Activated B cell treated with CpG ODN at 0.5 μM for 24 hours (primary cell): Measurements from ENCODE around the gene PLCL2. TPM values are rescaled to one million over a fixed set of nuclear protein-coding genes. Genes with fewer than 3 reads are reported as not detected.

Experiments used
- ATAC-seq: fragments of 200-7000 bp; cut with Tn5 transposase; one replicate; pipeline ENCODE4 v1.10.0; 2021; ENCODE audit warnings: low read depth, mild to moderate bottlenecking, moderate library complexity
- CTCF ChIA-PET: fragments of 350-600 bp; sonication (Branson Sonifier 250); formaldehyde crosslinking; loops from one replicate; lab custom pipeline; 2021; ENCODE audit warnings: antibody characterized with exemption; lab: Charles Lee
- POLR2A ChIA-PET: fragments of 350-600 bp; sonication (Branson Sonifier 250); formaldehyde crosslinking; loops from one replicate; lab custom pipeline; 2021; ENCODE audit warnings: antibody characterized with exemption; lab: Charles Lee
- DNase-seq: peaks from one replicate; pipeline ENCODE4 v3.0.0; 2022
- H3K27ac Mint-ChIP-seq: one replicate; pipeline ENCODE4 v1.8.0; 2020; ENCODE audit warnings: mixed read lengths
- H3K27me3 Mint-ChIP-seq: one replicate; pipeline ENCODE4 v1.8.0; 2021; ENCODE audit warnings: mixed read lengths
- H3K36me3 Mint-ChIP-seq: one replicate; pipeline ENCODE4 v1.8.0; 2021; ENCODE audit warnings: low read depth, mixed read lengths
- H3K4me1 Mint-ChIP-seq: one replicate; pipeline ENCODE4 v1.8.0; 2021; ENCODE audit warnings: mixed read lengths
- H3K4me3 Mint-ChIP-seq: one replicate; pipeline ENCODE4 v1.8.0; 2020; ENCODE audit warnings: mild to moderate bottlenecking, mixed read lengths
- H3K9me3 Mint-ChIP-seq: one replicate; pipeline ENCODE4 v1.8.0; 2020; ENCODE audit warnings: mixed read lengths
- intact Hi-C: fragments of 100-400 bp; cut with micrococcal nuclease; formaldehyde crosslinking; loops from one replicate; pipeline ENCODE4 v1.15.1; 2024
- total RNA-seq: library from RNA; stranded (reverse); gene quantifications from 2 replicates; pipeline ENCODE4 v1.2.3, GENCODE V29; 2022
- TF ChIP-seq, protein P1 (sequence below): fragments of 200-600 bp; IDR thresholded peaks from one replicate; pipeline ENCODE4 v1.8.0; 2022; ENCODE audit warnings: antibody characterized with exemption, mild to moderate bottlenecking

PLCL2 gene
- total RNA-seq, 1 donor from 2014 or later = 40.0 TPM

DNA sequence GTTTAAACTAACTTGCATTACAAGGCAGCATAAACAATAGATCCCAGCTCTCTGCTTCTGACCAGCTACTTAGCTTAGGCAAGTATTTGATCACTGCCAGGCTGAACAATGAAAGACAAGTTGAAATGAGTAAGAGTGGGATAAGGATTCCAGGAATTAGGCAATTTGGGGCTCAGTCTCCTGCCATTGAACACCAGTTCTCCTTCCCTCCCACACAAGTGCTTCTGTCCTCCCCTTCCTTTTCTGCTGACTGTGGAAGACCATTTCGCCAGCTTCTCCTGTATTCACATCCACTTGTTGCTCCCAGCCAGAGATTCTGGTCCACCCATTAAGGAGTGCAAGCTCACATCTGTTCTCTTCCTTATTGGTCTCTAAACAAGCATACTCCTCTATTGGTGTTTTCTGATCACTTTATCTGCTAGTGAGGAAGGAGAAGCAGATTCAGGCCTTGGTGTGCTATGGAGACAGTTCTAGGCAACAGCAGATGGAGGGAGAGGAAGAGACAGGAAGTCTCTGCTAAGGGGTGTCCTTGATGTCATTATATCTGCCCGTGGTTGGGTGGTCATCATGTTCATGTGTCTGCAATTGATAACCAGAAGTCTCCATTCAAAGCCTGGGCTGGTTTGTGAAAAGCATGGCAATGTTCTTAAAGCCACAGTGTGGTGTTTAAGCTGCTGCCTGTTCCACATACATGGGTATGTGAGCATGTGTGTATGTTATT is 121.5 kb downstream of the PLCL2 start:
- intact Hi-C loops = no loop called here
- ATAC-seq (no peak), DNase-seq (no peak)
- ChIA-PET POLR2A (interaction anchor here (0.9 to 1.5 kb wide), 2 partner anchors 10 to 16 kb away, joined by 3 read pairs; no protein-coding TSS in a partner anchor), CTCF (no interaction called here)
- Mint-ChIP-seq H3K9me3 (peaks cover 10% of the 10 kb centered on the region), H3K36me3 (peaks cover 28% of the 10 kb centered on the region), H3K4me3 (no peak overlapping the region), H3K27ac (no peak overlapping the region), H3K4me1 (peaks cover 57% of the 10 kb centered on the region), H3K27me3 (no peaks in the 10 kb centered on the region)
- TF ChIP-seq, protein P1, sequence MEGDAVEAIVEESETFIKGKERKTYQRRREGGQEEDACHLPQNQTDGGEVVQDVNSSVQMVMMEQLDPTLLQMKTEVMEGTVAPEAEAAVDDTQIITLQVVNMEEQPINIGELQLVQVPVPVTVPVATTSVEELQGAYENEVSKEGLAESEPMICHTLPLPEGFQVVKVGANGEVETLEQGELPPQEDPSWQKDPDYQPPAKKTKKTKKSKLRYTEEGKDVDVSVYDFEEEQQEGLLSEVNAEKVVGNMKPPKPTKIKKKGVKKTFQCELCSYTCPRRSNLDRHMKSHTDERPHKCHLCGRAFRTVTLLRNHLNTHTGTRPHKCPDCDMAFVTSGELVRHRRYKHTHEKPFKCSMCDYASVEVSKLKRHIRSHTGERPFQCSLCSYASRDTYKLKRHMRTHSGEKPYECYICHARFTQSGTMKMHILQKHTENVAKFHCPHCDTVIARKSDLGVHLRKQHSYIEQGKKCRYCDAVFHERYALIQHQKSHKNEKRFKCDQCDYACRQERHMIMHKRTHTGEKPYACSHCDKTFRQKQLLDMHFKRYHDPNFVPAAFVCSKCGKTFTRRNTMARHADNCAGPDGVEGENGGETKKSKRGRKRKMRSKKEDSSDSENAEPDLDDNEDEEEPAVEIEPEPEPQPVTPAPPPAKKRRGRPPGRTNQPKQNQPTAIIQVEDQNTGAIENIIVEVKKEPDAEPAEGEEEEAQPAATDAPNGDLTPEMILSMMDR = no peak

DNA sequence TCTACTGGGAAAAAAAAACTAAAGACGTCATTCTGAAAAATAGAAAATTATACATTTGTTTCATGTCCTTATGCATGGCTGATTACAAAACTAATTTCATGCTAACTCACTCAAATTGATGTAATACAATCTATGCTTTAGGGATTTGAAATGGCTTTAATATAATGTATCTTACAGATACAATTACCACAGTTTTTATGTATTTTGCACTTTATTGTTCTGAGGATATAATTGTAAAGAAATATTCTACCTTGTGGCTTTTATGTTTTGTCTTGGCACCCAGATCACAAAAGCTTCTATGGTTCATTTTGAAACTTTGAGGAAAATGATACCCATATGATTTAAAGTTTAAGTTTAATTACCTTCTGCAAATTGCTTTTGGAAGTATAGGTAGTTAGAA is 122.5 kb downstream of the PLCL2 start:
- Mint-ChIP-seq H3K4me1 (peaks cover 55% of the 10 kb centered on the region), H3K27me3 (no peaks in the 10 kb centered on the region), H3K27ac (no peak overlapping the region), H3K36me3 (peaks cover 30% of the 10 kb centered on the region), H3K9me3 (peaks cover 2% of the 10 kb centered on the region), H3K4me3 (no peak overlapping the region)
- DNase-seq = no peak
- ChIA-PET CTCF (no interaction called here), POLR2A (interaction anchor here (1.5 kb wide), 1 partner anchor 11 kb away, joined by 3 read pairs; no protein-coding TSS in a partner anchor)
- TF ChIP-seq, protein P1 = no peak
- intact Hi-C loops = no loop called here
- ATAC-seq = no peak

DNA sequence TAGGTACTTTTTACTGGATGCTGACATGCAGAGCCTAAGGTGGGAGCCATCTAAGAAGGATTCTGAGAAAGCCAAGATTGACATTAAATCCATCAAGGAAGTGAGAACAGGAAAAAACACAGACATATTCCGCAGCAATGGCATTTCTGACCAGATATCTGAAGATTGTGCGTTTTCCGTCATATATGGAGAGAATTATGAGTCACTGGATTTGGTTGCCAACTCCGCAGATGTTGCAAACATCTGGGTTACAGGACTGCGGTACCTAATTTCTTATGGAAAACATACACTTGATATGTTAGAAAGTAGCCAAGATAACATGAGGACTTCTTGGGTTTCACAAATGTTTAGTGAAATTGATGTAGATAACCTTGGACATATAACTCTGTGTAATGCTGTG is 125.1 kb downstream of the PLCL2 start:
- TF ChIP-seq, protein P1 = no peak
- Mint-ChIP-seq H3K4me3 (no peak overlapping the region), H3K4me1 (peaks cover 39% of the 10 kb centered on the region), H3K27ac (no peak overlapping the region), H3K36me3 (peaks cover 47% of the 10 kb centered on the region), H3K9me3 (no peaks in the 10 kb centered on the region), H3K27me3 (no peaks in the 10 kb centered on the region)
- no peak for DNase-seq
- CTCF ChIA-PET = no interaction called here
- intact Hi-C loops = no loop called here
- POLR2A ChIA-PET = interaction anchor here (1.2 kb wide), 1 partner anchor 13 kb away, joined by 3 read pairs; no protein-coding TSS in a partner anchor
- no peak for ATAC-seq

DNA sequence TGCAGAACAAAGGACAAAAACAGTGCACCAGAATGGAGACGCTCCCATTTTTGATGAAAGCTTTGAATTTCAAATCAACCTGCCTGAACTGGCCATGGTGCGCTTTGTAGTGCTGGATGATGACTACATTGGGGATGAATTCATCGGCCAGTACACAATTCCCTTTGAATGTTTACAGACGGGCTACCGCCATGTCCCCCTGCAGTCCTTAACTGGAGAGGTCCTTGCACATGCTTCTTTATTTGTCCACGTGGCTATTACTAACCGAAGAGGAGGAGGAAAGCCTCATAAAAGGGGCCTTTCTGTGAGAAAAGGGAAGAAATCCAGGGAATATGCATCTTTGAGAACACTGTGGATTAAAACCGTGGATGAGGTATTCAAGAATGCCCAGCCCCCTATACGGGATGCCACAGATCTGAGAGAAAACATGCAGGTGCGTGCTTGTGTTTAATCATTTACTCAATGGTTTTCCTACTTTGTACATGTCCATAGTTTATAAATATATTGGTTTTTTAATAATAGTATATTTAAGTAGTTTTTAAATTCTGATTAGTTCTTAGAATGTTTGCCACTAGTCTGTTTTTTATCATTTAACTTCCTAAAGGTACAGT is 127.1 kb downstream of the PLCL2 start:
- Mint-ChIP-seq H3K27ac (no peak overlapping the region), H3K36me3 (peaks cover 63% of the 10 kb centered on the region), H3K27me3 (no peaks in the 10 kb centered on the region), H3K9me3 (no peaks in the 10 kb centered on the region), H3K4me1 (peaks cover 21% of the 10 kb centered on the region), H3K4me3 (no peak overlapping the region)
- TF ChIP-seq, protein P1 = no peak
- DNase-seq (no peak), ATAC-seq (no peak)
- intact Hi-C loops = no loop called here
- ChIA-PET POLR2A (no interaction called here), CTCF (no interaction called here)

DNA sequence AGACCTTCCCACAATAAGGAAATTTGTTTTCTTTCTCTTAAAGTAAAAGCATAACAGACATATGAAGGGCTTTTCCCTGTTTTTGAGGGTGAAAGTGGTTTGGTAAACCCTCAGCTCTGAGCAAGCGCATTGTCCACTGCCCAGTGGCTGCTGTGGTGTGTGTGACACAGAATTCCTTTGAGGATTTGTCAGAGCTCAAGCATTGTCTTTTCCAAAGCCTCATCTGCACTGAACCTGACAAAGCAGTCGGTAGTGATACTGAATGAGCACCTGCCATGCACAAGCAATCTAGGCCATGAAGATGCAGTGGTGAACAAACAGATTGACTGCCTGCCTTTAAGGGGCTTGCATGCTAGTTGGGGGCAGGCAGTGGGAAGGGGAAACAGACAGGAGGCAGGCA is 128.3 kb downstream of the PLCL2 start:
- H3K27me3 Mint-ChIP-seq = no peaks in the 10 kb centered on the region
- ATAC-seq (no peak), DNase-seq (no peak)
- TF ChIP-seq, protein P1 = no peak
- peaks cover 69% of the 10 kb centered on the region for H3K36me3 Mint-ChIP-seq
- H3K4me1 Mint-ChIP-seq = peaks cover 13% of the 10 kb centered on the region
- ChIA-PET POLR2A (no interaction called here), CTCF (no interaction called here)
- intact Hi-C loops = no loop called here
- no peak overlapping the region for H3K4me3 Mint-ChIP-seq
- H3K27ac Mint-ChIP-seq = no peak overlapping the region
- H3K9me3 Mint-ChIP-seq = no peaks in the 10 kb centered on the region
